OCI-LY7 (cell line): ENCODE measurements around the gene TMED1. TPM values are rescaled to one million over a fixed set of nuclear protein-coding genes. Genes with fewer than 3 reads are reported as not detected.

Experiments used
- BruUV-seq: library from RNA; stranded (reverse); fragments of 400-500 nt; replicated peaks from 2 replicates; lab custom pipeline; 2021; lab: Mats Ljungman, UMichigan
- CTCF ChIA-PET: fragments of 300-600 bp; sonication (Branson Sonifier 250); formaldehyde crosslinking; loops from one replicate; lab custom pipeline; 2022; ENCODE audit warnings: antibody characterized with exemption; ENCODE audit not compliant: unreplicated experiment; lab: Charles Lee
- POLR2A ChIA-PET: fragments of 300-600 bp; sonication (Branson Sonifier 250); formaldehyde crosslinking; loops from one replicate; lab custom pipeline; 2022; ENCODE audit warnings: antibody characterized with exemption; lab: Charles Lee
- DNase-seq: peaks from one replicate; pipeline ENCODE4 v3.0.0-alpha.2; 2015; ENCODE audit warnings: low spot score
- H2AFZ ChIP-seq: fragments of 200-600 bp; sonication (generic), shearing (Covaris generic); 2 replicates; pipeline ENCODE4 v1.6.1; 2014; ENCODE audit warnings: mild to moderate bottlenecking, antibody characterized with exemption, low read length, moderate library complexity
- H3K27ac ChIP-seq: fragments of 200-600 bp; sonication (generic); 2 replicates; pipeline ENCODE4 v1.5.1; 2014; ENCODE audit warnings: mixed run types, low read depth, mild to moderate bottlenecking, moderate library complexity, low read length, inconsistent platforms; ENCODE audit not compliant: poor library complexity, severe bottlenecking
- H3K36me3 ChIP-seq: fragments of 200-600 bp; sonication (generic); 2 replicates; pipeline ENCODE4 v1.6.1; 2014; ENCODE audit warnings: mild to moderate bottlenecking, antibody characterized with exemption, low read length, moderate library complexity, mixed read lengths; ENCODE audit not compliant: insufficient read depth
- H3K4me1 ChIP-seq: fragments of 200-600 bp; sonication (generic); 2 replicates; pipeline ENCODE4 v1.5.1; 2014; ENCODE audit warnings: mild to moderate bottlenecking, low read length; ENCODE audit not compliant: insufficient read depth, poor library complexity, severe bottlenecking
- H3K4me2 ChIP-seq: fragments of 200-600 bp; sonication (generic); 2 replicates; pipeline ENCODE4 v1.6.1; 2014; ENCODE audit warnings: mild to moderate bottlenecking, low read length
- H3K4me3 ChIP-seq: fragments of 200-600 bp; sonication (generic); 2 replicates; pipeline ENCODE4 v1.5.1; 2014; ENCODE audit warnings: mild to moderate bottlenecking, low read depth, low read length; ENCODE audit not compliant: poor library complexity, severe bottlenecking
- H3K79me2 ChIP-seq: fragments of 200-600 bp; sonication (generic); 2 replicates; pipeline ENCODE4 v1.6.1; 2016; ENCODE audit warnings: low read depth, mild to moderate bottlenecking, low read length, moderate library complexity, mixed read lengths; ENCODE audit not compliant: insufficient read depth
- H3K9me2 ChIP-seq: fragments of 200-600 bp; sonication (generic); 2 replicates; pipeline ENCODE4 v1.6.1; 2016; ENCODE audit warnings: mild to moderate bottlenecking, low read length, mixed read lengths; ENCODE audit not compliant: insufficient read depth
- H3K9me3 ChIP-seq: fragments of 200-600 bp; sonication (generic); 2 replicates; pipeline ENCODE4 v1.6.1; 2014; ENCODE audit warnings: mild to moderate bottlenecking, mixed run types, low read length, mixed read lengths
- H4K20me1 ChIP-seq: fragments of 200-600 bp; sonication (generic); 2 replicates; pipeline ENCODE4 v1.6.1; 2014; ENCODE audit warnings: mild to moderate bottlenecking, antibody characterized with exemption, low read length, moderate library complexity, mixed read lengths; ENCODE audit not compliant: insufficient read depth
- CTCF ChIP-seq: fragments of 200-600 bp; sonication (generic); conservative IDR thresholded peaks from 2 replicates; pipeline ENCODE4 v1.5.1; 2014; ENCODE audit warnings: mild to moderate bottlenecking, antibody characterized with exemption, low read length, moderate library complexity, mixed read lengths
- EZH2phosphoT487 ChIP-seq: fragments of 200-600 bp; sonication (generic); IDR thresholded peaks from 2 replicates; pipeline ENCODE4 v1.6.1; 2018; ENCODE audit warnings: low read depth, borderline replicate concordance, mild to moderate bottlenecking, mixed run types, antibody characterized with exemption, low read length, moderate library complexity, mixed read lengths
- intact Hi-C: fragments of 100-400 bp; cut with micrococcal nuclease; formaldehyde crosslinking; loops from one replicate; pipeline ENCODE4 v1.10.0; 2022; ENCODE audit not compliant: unreplicated experiment
- total RNA-seq, 2 experiments: library from RNA; depleted of rRNA in 1 of 2; stranded (reverse); fragments of >200 nt in 1 of 2; shearing (Covaris generic) in 1 of 2; gene quantifications; 2 replicates each; pipeline ENCODE4 v1.2.3, GENCODE V29; 2014 to 2022

TMED1 gene
- total RNA-seq, 2 experiments from 2014 or later = 13.2 to 22.5 TPM

- Histone ChIP-seq H3K36me3 (peaks cover 66% of the 10 kb centered on the region), H3K4me1 (no peaks in the 10 kb centered on the region), H2AFZ (no peak overlapping the region), H3K4me3 (no peak overlapping the region), H3K9me3 (no peaks in the 10 kb centered on the region), H3K27ac (no peak overlapping the region), H3K9me2 (no peaks in the 10 kb centered on the region), H4K20me1 (no peaks in the 10 kb centered on the region), H3K79me2 (no peaks in the 10 kb centered on the region), H3K4me2 (no peak overlapping the region)
- intact Hi-C loops = no loop called here
- BruUV-seq = no TSS peak
- TF ChIP-seq CTCF (no peak), EZH2phosphoT487 (no peak)
- ChIA-PET POLR2A (no interaction called here), CTCF (interaction anchor here (0.8 kb wide), 1 partner anchor 15 kb away, joined by 3 read pairs; no protein-coding TSS in a partner anchor)
- no peak for DNase-seq
These were observed 30.8 kb downstream of the TMED1 start for GRCh38 chr19:10805065-10805757.

- no peak for DNase-seq
- ChIA-PET POLR2A (interaction anchor here (0.5 kb wide), 1 partner anchor 64 kb away, joined by 7 read pairs; no protein-coding TSS in a partner anchor), CTCF (no interaction called here)
- H3K9me3 ChIP-seq = no peaks in the 10 kb centered on the region
- no peak overlapping the region for H2AFZ ChIP-seq
- no peak overlapping the region for H3K27ac ChIP-seq
- no peak for TF ChIP-seq EZH2phosphoT487
- no peak for TF ChIP-seq CTCF
- no peaks in the 10 kb centered on the region for H3K4me1 ChIP-seq
- no peak overlapping the region for H3K4me3 ChIP-seq
- no peaks in the 10 kb centered on the region for H3K79me2 ChIP-seq
- peaks cover 59% of the 10 kb centered on the region for H3K36me3 ChIP-seq
- no peaks in the 10 kb centered on the region for H3K9me2 ChIP-seq
- no peak overlapping the region for H3K4me2 ChIP-seq
- intact Hi-C loops = no loop called here
- no peaks in the 10 kb centered on the region for H4K20me1 ChIP-seq
- BruUV-seq = no TSS peak
These were observed 32.8 kb downstream of the TMED1 start for GRCh38 chr19:10803252-10803651.

- Histone ChIP-seq H3K79me2 (no peaks in the 10 kb centered on the region), H3K36me3 (peaks cover 67% of the 10 kb centered on the region), H3K4me3 (no peak overlapping the region), H3K9me2 (no peaks in the 10 kb centered on the region), H3K9me3 (no peaks in the 10 kb centered on the region), H4K20me1 (no peaks in the 10 kb centered on the region), H3K27ac (no peak overlapping the region), H2AFZ (no peak overlapping the region), H3K4me1 (no peaks in the 10 kb centered on the region), H3K4me2 (no peak overlapping the region)
- ChIA-PET POLR2A (interaction anchor here (0.6 kb wide), 1 partner anchor 184 kb away, joined by 3 read pairs; no protein-coding TSS in a partner anchor), CTCF (no interaction called here)
- DNase-seq = no peak
- no peak for TF ChIP-seq CTCF
- TF ChIP-seq EZH2phosphoT487 = no peak
- BruUV-seq = no TSS peak
- intact Hi-C loops = no loop called here
These were observed 33.5 kb downstream of the TMED1 start for GRCh38 chr19:10802479-10802878.
